Femur (tissue), 1 donor: ENCODE data around the gene ZIM2.

Experiments
- DNase-seq: peaks from one replicate; pipeline ENCODE4 v3.0.0-alpha.2; 2017

ZIM2 gene

GRCh38 chr19:56806639-56807038, 33.9 kb downstream of the ZIM2 start:
- DNase-seq, result no peak

GRCh38 chr19:56778351-56778750, 62.2 kb downstream of the ZIM2 start:
- no peak for DNase-seq

- DNase-seq, result no peak
Measured at GRCh38 chr19:56769650-56770049, 70.9 kb downstream of the ZIM2 start.

- DNase-seq, result peak; percentile 90
Measured at GRCh38 chr19:56765137-56765536, 75.4 kb downstream of the ZIM2 start.

GRCh38 chr19:56764196-56764695, 76.3 kb downstream of the ZIM2 start:
- DNase-seq, result no peak

- no peak for DNase-seq
Measured at GRCh38 chr19:56760842-56761241, 79.7 kb downstream of the ZIM2 start.

GRCh38 chr19:56759531-56759930, 81.0 kb downstream of the ZIM2 start:
- DNase-seq, result no peak

- peak; percentile 85 for DNase-seq
Measured at GRCh38 chr19:56751078-56751489, 89.4 kb downstream of the ZIM2 start.

- no peak for DNase-seq
Measured at GRCh38 chr19:56750658-56751057, 89.9 kb downstream of the ZIM2 start.

- peak; percentile 40 for DNase-seq
Measured at GRCh38 chr19:56748378-56748777, 92.1 kb downstream of the ZIM2 start.

GRCh38 chr19:56746367-56746766, 94.2 kb downstream of the ZIM2 start:
- DNase-seq, result no peak

- peak; percentile 48 for DNase-seq
Measured at GRCh38 chr19:56740501-56740900, 100.0 kb downstream of the ZIM2 start.

- DNase-seq, result no peak
Measured at GRCh38 chr19:56736571-56736970, 104.0 kb downstream of the ZIM2 start.

- no peak for DNase-seq
Measured at GRCh38 chr19:56732976-56733375, 107.5 kb downstream of the ZIM2 start.

GRCh38 chr19:56727677-56728076, 112.8 kb downstream of the ZIM2 start:
- no peak for DNase-seq

- no peak for DNase-seq
Measured at GRCh38 chr19:56725829-56726424, 114.6 kb downstream of the ZIM2 start.
